ENCODE data around the gene SEC61A2.

SEC61A2 gene

GRCh38 chr10:12179606-12180170 is 50.2 kb downstream of the SEC61A2 start:
- Histone ChIP-seq H3K27ac (no peak overlapping the region), H3K4me3 (ENCODE audit: low read depth, low read length) (no peak overlapping the region), H3K27me3 (replicated peaks) (no peaks in the 10 kb centered on the region), H3K36me3 (replicated peaks) (peaks cover 33% of the 10 kb centered on the region)
- TF ChIP-seq, protein P1, sequence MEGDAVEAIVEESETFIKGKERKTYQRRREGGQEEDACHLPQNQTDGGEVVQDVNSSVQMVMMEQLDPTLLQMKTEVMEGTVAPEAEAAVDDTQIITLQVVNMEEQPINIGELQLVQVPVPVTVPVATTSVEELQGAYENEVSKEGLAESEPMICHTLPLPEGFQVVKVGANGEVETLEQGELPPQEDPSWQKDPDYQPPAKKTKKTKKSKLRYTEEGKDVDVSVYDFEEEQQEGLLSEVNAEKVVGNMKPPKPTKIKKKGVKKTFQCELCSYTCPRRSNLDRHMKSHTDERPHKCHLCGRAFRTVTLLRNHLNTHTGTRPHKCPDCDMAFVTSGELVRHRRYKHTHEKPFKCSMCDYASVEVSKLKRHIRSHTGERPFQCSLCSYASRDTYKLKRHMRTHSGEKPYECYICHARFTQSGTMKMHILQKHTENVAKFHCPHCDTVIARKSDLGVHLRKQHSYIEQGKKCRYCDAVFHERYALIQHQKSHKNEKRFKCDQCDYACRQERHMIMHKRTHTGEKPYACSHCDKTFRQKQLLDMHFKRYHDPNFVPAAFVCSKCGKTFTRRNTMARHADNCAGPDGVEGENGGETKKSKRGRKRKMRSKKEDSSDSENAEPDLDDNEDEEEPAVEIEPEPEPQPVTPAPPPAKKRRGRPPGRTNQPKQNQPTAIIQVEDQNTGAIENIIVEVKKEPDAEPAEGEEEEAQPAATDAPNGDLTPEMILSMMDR (IDR thresholded peaks at IDR 0.05; ENCODE audit: low read depth, low read length, missing control alignments), result no peak
- in situ Hi-C loops (cut with HindIII; ENCODE audit: low pct_ligation_motif_present, low sequenced_read_pairs), result no loop called here
- no peak for DNase-seq

DNA sequence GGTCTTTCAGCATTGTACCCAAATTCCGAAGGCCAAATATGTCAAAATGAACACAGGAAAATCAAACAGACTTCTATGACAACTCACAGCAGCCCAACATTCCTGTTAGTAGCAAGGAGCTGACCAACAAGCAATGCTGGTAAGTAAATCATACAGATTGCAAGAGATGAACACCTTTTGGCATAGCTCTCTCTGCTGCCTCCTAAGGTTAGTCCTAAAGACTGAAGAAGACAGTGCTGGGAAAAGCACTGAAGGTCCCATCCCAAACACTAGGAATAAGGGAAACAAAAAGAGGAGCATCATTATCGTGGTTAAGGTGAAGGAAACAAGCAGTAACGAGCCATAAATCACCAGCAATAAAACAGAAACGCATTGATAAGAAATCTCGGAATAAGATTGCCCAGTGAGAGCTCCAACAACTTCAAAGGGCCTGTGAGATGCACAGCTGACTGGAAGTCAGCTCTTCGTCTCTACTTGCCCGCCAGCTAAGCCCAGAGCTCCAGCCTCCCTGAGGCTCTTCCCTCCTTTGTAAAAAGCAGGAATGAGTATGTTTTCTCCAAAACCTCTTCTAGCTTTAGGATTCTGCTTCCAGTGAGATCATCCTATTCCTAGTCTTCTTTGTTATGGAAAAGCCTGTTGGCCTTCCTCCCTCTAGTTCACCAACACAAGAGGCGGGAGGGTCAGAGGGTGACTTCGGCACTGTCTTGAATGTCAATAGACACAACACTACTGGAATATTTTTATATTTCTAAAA is 50.9 kb downstream of the SEC61A2 start:
- TF ChIP-seq, protein P1 (IDR thresholded peaks at IDR 0.05; ENCODE audit: low read depth, low read length, missing control alignments), result peak; percentile 7
- no peak for DNase-seq
- Histone ChIP-seq H3K27ac (no peak overlapping the region), H3K4me3 (ENCODE audit: low read depth, low read length) (no peak overlapping the region), H3K27me3 (replicated peaks) (no peaks in the 10 kb centered on the region), H3K36me3 (replicated peaks) (peaks cover 35% of the 10 kb centered on the region)
- in situ Hi-C loops (cut with HindIII; ENCODE audit: low pct_ligation_motif_present, low sequenced_read_pairs), result no loop called here

DNA sequence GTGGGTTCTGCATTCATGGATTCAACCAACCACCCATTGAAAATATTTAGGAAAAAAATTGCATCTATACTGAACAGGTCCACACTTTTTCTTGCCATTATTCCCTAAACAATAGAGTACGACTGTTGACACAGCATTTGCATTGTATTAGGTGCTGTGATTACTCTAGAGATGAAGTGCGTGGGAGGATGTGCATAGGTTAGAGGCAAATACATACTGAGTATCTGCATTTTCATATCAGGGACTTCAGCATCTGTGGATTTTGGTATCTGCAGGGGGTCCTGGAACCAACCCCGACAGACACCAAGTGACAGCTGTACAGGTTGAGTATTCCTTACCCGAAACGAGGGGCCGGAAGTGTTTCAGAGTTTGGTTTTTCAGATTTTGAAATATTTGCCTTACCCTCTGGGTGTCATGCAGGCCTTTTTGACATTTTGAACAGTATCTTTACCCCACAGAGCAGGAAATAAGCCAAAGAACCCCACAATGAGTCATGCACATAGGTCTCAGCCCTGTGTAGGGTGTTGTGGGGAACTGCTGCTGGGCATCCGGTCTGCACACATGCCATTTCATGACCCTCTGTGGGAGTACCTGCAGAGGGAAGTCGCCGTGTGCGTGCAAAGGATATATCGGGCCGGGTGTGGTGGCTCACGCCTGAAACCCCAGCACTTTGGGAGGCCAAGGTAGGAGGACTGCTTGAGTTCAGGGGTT is 51.7 kb downstream of the SEC61A2 start:
- in situ Hi-C loops (cut with HindIII; ENCODE audit: low pct_ligation_motif_present, low sequenced_read_pairs), result no loop called here
- Histone ChIP-seq H3K27ac (no peak overlapping the region), H3K36me3 (replicated peaks) (peaks cover 43% of the 10 kb centered on the region), H3K4me3 (ENCODE audit: low read depth, low read length) (no peak overlapping the region), H3K27me3 (replicated peaks) (no peaks in the 10 kb centered on the region)
- TF ChIP-seq, protein P1 (IDR thresholded peaks at IDR 0.05; ENCODE audit: low read depth, low read length, missing control alignments), result no peak
- peak; percentile 40 for DNase-seq

- no peak overlapping the region for H3K27ac ChIP-seq
- H3K27me3 ChIP-seq (replicated peaks), result no peaks in the 10 kb centered on the region
- TF ChIP-seq, protein P1 (IDR thresholded peaks at IDR 0.05; ENCODE audit: low read depth, low read length, missing control alignments), result no peak
- H3K4me3 ChIP-seq (ENCODE audit: low read depth, low read length), result no peak overlapping the region
- DNase-seq, result no peak
- H3K36me3 ChIP-seq (replicated peaks), result peaks cover 32% of the 10 kb centered on the region
- in situ Hi-C loops (cut with HindIII; ENCODE audit: low pct_ligation_motif_present, low sequenced_read_pairs), result no loop called here
Observed at GRCh38 chr10:12184165-12184564, 54.7 kb downstream of the SEC61A2 start.

DNA sequence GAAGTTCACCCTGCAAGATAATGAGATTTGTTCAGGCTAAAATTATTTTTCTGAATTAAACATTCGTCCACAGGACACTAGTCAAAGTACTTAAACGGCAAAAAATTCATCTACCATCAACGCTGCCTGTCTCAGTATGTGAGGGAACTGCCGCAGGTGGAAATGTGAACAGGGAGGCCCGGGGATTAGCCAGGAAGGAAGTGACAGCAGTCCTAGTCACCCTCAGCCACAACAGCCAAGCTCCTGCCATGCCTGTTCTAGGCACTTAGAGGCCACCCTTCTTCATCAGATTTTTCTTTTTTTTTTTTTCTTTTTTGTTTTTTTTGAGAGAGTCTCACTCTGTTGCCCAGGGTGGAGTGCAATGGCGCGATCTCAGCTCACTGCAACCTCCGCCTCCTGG is 56.8 kb downstream of the SEC61A2 start:
- Histone ChIP-seq H3K27ac (no peak overlapping the region), H3K27me3 (replicated peaks) (no peaks in the 10 kb centered on the region), H3K4me3 (ENCODE audit: low read depth, low read length) (no peak overlapping the region), H3K36me3 (replicated peaks) (peaks cover 25% of the 10 kb centered on the region)
- TF ChIP-seq, protein P1 (IDR thresholded peaks at IDR 0.05; ENCODE audit: low read depth, low read length, missing control alignments), result no peak
- in situ Hi-C loops (cut with HindIII; ENCODE audit: low pct_ligation_motif_present, low sequenced_read_pairs), result no loop called here
- no peak for DNase-seq
